ENCODE results near the gene PLAC1.

The PLAC1 gene

GRCh38 chrX:134658002-134658759 is at the start of gene PLAC1:
Gene PLAC1, minus strand, starts transcription at chrX:134658471. Its CDS starts 91,789 bp downstream, at chrX:134566682.
- no peak for DNase-seq

GRCh38 chrX:134706138-134706537 is 47.9 kb upstream of the PLAC1 start:
- no peak for DNase-seq

DNA sequence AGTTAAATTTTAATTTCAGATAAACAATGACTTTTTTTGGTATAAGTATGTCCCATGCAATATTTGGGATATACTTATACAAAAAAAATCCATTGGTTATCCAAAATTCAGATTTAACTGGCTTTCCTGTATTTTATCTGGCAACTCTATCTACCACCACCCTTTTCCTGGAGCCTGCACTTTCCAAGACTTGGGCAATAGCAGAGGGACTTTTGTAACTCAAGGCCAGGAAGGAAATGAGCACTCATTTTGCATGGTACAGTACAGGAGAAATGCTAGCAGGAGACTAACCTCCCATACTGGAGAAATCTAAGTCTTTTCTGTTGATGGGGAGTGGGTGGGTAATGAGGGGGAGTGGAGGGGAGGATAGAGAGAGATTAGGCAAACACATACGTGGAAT is 37.7 kb upstream of the PLAC1 start:
- no peak for DNase-seq

DNA sequence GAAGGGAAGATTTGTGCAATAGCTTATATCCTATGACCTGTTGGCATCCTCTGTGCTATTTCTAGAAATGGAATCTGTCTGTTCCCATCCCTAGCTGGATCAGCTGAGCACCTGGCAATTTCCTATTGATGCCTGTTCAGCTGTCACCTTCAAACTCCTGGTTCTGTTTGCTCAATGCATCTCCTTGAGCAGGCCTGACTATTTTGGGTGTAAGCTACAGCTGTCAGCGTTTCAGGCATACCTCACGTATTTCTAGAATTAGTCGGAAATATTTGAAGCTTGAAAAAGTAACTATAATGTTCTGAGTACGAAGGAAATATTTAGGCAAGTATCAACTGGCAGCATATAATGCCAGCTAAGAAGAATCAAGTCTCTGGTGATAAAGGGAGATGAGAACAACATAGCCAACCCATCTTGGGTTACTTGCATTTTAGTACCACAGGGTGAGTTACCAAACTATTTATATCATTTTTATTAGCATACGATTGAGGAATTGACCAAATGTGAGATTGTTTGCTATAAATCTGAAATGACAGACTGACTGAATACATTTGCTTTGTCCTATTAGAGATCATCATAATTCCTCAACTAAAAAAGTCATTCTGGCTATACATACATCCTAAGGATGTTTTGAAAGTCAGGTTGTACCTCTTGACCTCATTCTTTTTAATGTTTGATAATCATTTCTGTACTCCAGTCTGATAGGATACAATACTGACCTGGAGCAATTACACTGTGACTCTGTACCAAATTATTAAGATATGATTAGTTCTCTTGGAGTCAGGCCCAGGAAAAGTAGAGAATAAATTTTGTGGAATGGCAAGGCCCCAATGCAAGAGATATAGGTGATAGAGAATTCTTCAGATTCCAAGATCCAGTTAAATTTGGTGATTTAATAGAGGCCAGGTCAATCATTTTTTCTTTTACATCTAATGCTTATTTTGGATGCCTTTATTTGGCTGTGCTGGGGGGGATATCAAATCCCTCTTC is 36.4 kb upstream of the PLAC1 start:
- no peak for DNase-seq

- DNase-seq, result no peak
Observed at GRCh38 chrX:134693644-134694043, 35.4 kb upstream of the PLAC1 start.

DNA sequence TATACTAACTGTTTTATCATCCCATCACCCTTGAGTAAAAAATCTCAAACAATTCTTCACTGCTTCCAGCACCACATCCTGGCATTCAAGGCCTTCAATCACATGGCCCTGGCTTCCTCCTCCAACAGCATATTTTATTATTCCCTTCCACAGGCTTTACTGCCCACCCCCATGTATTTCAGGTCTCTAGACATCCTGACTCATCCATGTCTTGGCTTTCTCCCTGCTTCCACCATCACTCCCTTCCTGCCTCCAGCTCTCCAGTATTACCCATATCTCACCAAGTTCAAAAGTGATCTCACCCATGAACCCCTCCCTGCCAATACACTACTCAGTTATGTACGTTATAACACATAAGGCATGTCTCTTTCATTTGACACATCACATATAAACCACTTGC is 34.7 kb upstream of the PLAC1 start:
- no peak for DNase-seq

- DNase-seq, result no peak
Observed at GRCh38 chrX:134692233-134692632, 34.0 kb upstream of the PLAC1 start.

DNA sequence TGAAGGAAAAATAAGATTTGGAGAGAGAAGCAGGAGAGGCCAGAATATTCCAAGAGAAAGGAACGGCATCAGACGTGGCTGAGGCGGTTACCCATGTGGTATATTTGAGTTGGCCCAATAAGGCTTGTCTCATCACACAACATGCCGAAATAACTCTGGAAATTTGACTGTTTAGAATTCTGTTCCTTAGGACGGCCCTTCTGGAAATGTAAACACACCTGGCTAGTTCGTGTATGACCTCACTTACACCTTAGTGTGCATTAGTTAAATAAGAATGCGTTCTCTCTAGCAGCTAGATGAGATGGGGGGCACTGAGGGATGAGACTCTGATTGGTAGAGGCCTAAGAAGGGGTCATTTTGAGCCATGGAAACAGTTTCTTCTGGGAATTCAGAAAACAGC is 33.2 kb upstream of the PLAC1 start:
- DNase-seq, result no peak

DNA sequence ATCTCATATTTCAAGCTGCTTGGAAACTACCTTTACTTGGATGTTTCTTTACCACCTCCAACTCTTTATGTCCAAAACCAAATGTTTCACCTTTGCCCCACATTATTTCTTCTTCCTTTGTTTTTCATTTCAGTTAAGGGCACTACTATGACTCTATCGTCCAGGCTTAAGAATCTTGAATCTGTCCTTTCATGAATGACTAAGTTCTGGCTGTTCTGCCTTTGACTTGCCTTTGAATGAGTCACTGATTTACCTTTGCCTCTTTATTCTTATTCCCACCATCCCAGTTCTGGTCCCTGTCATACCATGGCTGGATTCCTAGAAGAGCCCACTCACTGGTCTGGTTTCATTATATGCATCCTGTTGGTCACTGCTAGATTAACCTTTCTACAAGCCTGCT is 30.6 kb upstream of the PLAC1 start:
- DNase-seq, result no peak

- DNase-seq, result no peak
Observed at GRCh38 chrX:134688031-134688823, 30.0 kb upstream of the PLAC1 start.

- DNase-seq, result no peak
Observed at GRCh38 chrX:134685668-134686067, 27.4 kb upstream of the PLAC1 start.

- no peak for DNase-seq
Observed at GRCh38 chrX:134684956-134685355, 26.7 kb upstream of the PLAC1 start.

DNA sequence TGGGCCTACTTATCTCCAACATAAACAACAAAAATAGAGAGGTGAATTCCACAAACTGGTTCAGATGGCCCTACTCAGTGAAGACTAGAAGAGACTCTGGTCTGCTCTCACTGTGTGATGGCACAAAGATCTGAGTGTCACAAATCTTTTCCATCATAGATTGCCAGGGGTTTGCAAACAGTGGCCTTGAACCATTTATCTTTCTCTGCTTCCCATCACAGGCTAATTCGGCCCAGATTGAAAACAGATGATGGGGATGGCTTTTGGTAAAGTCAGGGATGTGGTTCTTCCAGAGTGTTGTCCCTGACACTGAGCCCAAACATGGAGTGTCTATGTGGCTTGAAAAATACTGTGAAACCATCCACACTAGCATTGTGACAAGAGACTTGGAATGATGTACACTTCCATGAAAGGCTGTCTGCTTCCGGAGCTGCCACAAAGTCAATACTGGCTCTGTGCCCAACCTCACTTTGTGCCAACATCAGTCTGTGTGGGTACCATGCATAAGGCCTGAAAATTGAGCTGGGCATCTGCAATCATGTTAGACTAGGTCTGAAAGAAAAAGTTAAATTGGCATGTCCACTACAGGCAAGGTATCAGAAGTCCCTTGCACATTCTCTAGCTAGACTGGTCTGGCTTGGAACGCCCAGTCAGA is 25.2 kb upstream of the PLAC1 start:
- no peak for DNase-seq

- no peak for DNase-seq
Observed at GRCh38 chrX:134682081-134682480, 23.8 kb upstream of the PLAC1 start.

DNA sequence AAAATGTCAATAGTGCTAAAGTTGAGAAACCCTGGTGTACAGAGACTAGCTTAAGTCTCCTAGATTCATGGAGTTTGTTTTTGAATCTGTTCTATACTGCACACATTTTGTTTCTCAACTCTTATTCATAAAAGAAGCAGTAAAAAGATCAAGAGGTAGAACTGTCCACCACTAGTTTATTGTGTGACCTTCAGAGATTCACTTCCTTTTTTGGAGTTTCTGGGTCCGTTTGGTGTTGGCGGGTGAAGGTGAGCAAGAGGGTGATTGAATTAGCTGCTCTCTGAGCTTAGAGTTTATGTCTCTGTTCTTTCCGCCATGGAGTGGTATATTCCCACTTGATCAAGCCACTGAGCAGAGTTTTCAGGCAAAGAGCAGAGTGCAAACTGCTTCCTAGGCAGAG is 21.4 kb upstream of the PLAC1 start:
- no peak for DNase-seq

DNA sequence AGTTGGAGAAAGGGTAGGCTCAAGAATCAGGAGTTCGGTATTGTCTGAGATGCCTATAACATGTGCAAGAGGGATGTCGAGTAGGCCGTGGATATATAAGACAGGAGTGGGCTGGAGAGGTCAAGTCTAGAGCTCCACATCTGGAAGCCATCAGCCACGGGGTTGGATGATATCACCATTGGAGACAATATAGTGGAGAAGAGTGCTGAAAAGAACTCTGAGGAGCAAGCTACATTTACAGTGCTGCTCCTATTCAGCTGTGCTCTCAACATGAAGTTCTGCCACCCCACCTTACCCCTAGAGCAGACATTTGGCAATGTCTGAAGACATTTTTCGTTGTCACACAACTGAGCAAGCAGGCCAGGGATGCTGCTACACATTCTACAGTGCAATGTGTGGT is 20.9 kb upstream of the PLAC1 start:
- no peak for DNase-seq

DNA sequence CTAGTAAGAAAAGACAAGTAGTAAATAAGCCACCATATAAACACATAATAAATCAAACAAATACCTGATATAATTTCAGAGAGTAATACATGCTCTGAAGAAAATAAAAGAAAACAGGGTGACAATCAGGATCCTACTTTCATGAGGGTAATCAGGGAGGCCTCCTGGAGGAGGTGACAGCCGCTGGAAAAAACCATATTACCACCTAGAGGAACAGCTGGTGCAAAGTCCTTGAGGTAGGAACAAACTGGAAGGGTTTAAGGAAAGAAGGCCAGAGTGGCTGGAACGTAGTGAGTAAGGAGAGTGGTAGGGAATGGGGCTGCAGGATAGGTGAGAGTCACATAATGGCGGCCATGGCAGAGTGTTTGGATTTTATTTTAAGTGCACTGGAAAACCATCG is 19.1 kb upstream of the PLAC1 start:
- no peak for DNase-seq

DNA sequence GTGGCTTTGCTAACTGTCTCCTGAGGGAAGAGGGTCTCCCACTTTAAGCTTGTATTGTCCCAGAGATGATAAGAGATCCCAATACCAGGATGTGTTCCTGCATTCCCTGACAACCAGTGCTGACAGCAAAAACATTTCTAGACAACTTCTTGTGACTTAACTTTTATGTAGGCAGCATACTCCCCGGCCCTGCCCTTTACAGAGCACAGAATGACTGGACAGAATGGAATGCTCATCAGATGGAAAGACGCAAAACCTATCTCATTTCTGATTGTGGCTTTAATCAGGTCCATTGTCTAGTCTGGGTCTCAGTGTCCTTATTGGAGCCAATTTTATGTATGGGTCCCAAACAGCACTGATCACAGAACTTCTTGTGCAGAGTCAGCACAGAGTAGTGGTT is 18.2 kb upstream of the PLAC1 start:
- no peak for DNase-seq

DNA sequence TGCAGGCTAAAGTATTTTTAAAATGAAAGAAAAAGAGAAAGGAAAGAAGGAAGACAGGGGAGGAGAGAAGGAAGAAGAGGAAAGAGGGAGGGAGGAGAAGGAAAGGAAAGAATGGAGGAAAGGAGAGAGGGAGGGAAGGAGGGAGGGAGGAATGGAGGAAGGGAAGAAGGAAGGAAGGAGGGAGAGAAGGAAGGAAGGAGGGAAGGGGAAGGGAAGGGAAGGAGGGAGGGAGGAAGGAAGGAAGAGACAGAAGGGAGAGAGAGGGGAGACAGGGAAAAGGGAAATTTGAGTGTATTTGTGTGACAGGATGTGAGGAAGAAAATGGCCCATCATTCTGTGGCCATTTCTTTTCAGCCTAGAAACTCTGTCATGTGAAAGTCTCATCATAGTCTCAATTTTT is 14.9 kb upstream of the PLAC1 start:
- no peak for DNase-seq

GRCh38 chrX:134672101-134672500 is 13.8 kb upstream of the PLAC1 start:
- DNase-seq, result no peak

DNA sequence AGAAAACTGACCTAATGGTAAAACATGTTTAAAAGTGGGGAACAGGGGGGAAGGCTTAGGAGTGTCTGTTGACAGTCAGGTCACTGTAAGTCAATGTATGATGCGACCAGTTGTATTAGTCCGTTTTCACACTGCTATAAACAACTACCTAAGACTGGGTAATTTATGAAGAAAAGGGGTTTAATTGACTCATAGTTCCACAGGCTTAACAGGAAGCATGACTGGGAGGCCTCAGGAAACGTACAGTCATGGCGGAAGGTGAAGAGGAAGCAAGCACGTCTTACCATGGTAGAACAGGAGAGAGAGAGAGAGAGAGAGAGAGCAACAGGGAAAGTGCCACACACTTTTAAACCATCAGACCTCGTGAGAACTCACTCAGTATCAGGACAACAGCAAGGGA is 13.0 kb upstream of the PLAC1 start:
- DNase-seq, result no peak

GRCh38 chrX:134670134-134670924 is 12.1 kb upstream of the PLAC1 start:
- no peak for DNase-seq
